ENCODE results near the gene SEMA5A. TPM values are rescaled to one million over a fixed set of nuclear protein-coding genes. Genes with fewer than 3 reads are reported as not detected.

Gene SEMA5A
- total RNA-seq, 1 donor from 2014 or later = 0.44 TPM

GRCh38 chr5:9337928-9338595, 207.8 kb downstream of the SEMA5A start:
- intact Hi-C loops (cut with micrococcal nuclease) = no loop called here

GRCh38 chr5:9335754-9336495, 209.9 kb downstream of the SEMA5A start:
- intact Hi-C loops (cut with micrococcal nuclease) = no loop called here

DNA sequence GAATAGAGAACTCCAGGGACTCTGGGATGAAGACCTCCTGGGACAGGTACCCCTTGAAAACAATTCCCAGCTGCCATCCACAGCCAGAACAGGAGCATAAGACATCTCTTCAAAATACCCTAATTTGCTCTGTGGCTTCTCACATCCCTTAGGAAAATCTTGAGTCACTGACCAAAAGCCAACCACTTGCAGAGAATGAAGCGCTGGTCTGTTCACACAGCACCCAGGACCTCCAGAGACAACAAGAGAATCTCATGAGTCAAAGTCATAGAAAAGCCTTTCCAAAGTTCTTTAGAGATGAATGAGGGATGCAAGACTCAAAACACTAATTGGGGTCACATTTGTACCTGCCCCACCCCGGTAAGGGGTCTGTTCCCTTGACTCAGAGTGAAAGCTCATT, 210.6 kb downstream of the SEMA5A start:
- intact Hi-C loops (cut with micrococcal nuclease) = no loop called here

GRCh38 chr5:9332026-9332425, 213.8 kb downstream of the SEMA5A start:
- intact Hi-C loops (cut with micrococcal nuclease) = no loop called here

- intact Hi-C loops (cut with micrococcal nuclease) = no loop called here
Observed at GRCh38 chr5:9331372-9331771, 214.5 kb downstream of the SEMA5A start.

GRCh38 chr5:9329125-9329524, 216.8 kb downstream of the SEMA5A start:
- intact Hi-C loops (cut with micrococcal nuclease) = no loop called here

DNA sequence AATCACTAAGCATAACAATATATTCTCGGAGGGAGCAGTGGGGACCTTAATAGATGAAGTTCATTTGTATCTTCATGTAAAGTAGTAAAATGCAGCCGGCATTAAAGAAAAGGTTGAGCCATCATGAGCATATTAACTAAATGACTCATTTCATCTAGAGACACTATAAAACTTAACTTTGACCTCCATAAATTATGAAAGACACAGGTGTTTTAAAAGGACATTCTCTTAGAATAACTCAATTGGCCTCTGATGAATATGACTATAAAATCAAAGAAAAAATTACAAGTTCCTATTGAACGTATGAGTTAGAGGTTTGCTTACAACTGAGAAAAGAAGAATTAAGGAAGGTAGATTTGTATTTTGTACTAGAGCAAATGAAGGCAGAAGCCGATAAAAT, 220.3 kb downstream of the SEMA5A start:
- intact Hi-C loops (cut with micrococcal nuclease) = no loop called here

GRCh38 chr5:9324348-9325077, 221.4 kb downstream of the SEMA5A start:
- intact Hi-C loops (cut with micrococcal nuclease) = no loop called here

DNA sequence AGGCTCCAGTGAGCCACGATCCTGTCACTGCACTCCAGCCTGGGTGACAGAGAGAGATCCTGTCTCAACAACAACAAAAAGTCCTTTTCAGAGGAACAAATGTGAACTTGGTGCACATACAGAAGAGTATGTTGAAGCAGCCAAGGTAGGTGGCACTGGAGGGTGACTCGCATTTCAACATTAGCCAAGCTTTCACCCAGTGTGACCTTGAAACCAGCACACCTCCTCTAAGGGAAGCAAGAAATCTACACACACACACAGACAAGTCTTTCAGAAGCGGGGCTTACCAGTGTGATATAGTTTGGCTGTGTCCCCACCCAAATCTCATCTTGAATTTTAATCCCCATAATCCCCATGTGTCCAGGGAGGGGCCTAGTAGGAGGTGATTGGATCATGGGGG, 225.2 kb downstream of the SEMA5A start:
- intact Hi-C loops (cut with micrococcal nuclease) = no loop called here

- intact Hi-C loops (cut with micrococcal nuclease) = no loop called here
Observed at GRCh38 chr5:9318031-9318430, 227.8 kb downstream of the SEMA5A start.

GRCh38 chr5:9316733-9317132, 229.1 kb downstream of the SEMA5A start:
- intact Hi-C loops (cut with micrococcal nuclease) = no loop called here

- intact Hi-C loops (cut with micrococcal nuclease) = no loop called here
Observed at GRCh38 chr5:9316041-9316440, 229.8 kb downstream of the SEMA5A start.

GRCh38 chr5:9314558-9314957, 231.3 kb downstream of the SEMA5A start:
- intact Hi-C loops (cut with micrococcal nuclease) = no loop called here

GRCh38 chr5:9313751-9314150, 232.1 kb downstream of the SEMA5A start:
- intact Hi-C loops (cut with micrococcal nuclease) = no loop called here

GRCh38 chr5:9307150-9307549, 238.7 kb downstream of the SEMA5A start:
- intact Hi-C loops (cut with micrococcal nuclease) = no loop called here

DNA sequence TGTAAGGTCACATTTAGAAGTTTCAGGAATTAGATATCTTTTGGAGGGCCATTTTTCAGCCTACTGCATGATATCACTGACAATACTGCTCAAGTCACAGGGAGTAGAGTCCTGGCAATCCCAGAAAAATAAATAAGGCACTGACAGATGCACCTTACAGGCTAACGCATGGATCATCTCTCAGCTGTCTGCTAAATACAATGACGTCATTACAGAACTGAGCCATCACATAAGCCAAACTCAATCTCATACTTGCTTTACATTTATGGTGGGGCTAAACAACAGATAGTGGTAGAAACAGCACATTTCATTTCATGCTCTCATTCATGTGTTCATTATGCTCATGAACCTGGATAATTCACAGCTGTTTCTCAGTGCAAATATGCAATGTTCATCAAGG, 243.7 kb downstream of the SEMA5A start:
- intact Hi-C loops (cut with micrococcal nuclease) = no loop called here

- intact Hi-C loops (cut with micrococcal nuclease) = no loop called here
Observed at GRCh38 chr5:9301200-9301599, 244.7 kb downstream of the SEMA5A start.

DNA sequence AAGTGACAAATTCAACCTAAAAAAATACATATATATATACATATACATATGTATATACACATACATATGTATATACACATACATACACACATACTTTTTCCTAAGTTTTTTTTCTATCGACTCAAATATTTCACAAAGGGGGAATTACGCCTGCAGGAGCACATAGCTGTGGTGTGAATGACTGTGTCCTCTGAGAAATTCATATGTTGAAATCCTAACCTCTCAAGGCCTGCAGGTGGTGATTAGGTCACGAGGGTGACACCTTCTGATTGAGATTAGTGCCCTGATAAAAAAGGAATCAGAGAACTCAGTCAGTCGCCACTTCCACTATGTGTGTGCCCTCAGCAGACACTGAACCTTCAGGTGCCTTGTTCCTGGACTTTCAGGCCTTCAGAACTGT, 248.7 kb downstream of the SEMA5A start:
- intact Hi-C loops (cut with micrococcal nuclease) = no loop called here

GRCh38 chr5:9295466-9295801, 250.4 kb downstream of the SEMA5A start:
- intact Hi-C loops (cut with micrococcal nuclease) = no loop called here

GRCh38 chr5:9294793-9295465, 250.9 kb downstream of the SEMA5A start:
- intact Hi-C loops (cut with micrococcal nuclease) = no loop called here

DNA sequence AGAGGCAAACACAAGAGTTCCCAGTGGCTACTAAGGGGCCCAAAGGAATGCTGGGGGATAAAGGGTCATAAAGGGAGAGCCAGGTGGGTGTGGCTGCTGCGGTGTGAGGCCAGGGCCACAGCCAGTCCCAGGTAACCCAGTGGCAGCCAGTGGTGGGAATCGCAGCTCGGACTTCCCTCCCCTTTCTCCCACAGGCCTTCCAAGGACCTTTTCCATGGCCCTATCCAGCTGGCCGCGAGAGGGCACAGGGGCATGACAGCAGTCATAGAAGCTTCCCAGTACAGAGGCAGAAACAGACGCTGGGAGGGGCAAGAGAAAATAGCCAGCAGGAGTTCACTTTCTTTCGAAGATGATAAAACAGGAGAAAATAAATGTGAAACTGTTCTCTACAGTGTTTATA, 257.6 kb downstream of the SEMA5A start:
- intact Hi-C loops (cut with micrococcal nuclease) = no loop called here

- intact Hi-C loops (cut with micrococcal nuclease) = no loop called here
Observed at GRCh38 chr5:9284781-9285307, 261.0 kb downstream of the SEMA5A start.

Data from T-helper 1 cell treated with Interleukin-12 subunit alpha and Interleukin-12 subunit beta and Interleukin-4 antibody, amounts not matched to agents 30 ng/mL and 1 ng/mL, for 36 hours (primary cell).